AG09309 (cell line): ENCODE data around the gene CENPK.

ENCODE experiments used
- DNase-seq: peaks from one replicate; pipeline ENCODE4 v3.0.0-alpha.2; 2010; ENCODE audit warnings: low read depth
- H3K4me3 ChIP-seq: 2 replicates; pipeline ENCODE4 v1.5.1; 2011; ENCODE audit warnings: mild to moderate bottlenecking, low read depth, low read length, moderate library complexity; ENCODE audit not compliant: control insufficient read depth
- CTCF ChIP-seq: IDR thresholded peaks from 2 replicates; pipeline ENCODE4 v1.5.1; 2011; ENCODE audit warnings: mild to moderate bottlenecking, low read depth, low read length, inconsistent platforms; ENCODE audit not compliant: insufficient read depth, control insufficient read depth; ENCODE audit errors: missing control alignments

Gene CENPK

GRCh38 chr5:65566505-65566904 lies 3.5 kb upstream of the CENPK start:
- no peak overlapping the region for H3K4me3 ChIP-seq
- DNase-seq: no peak
- TF ChIP-seq CTCF: no peak

GRCh38 chr5:65563777-65564176 lies 809 bp upstream of the CENPK start:
- H3K4me3 ChIP-seq: peak overlapping the region; percentile 86
- no peak for TF ChIP-seq CTCF
- no peak for DNase-seq

GRCh38 chr5:65556718-65557117 lies 6.2 kb downstream of the CENPK start:
- TF ChIP-seq CTCF: no peak
- no peak for DNase-seq
- H3K4me3 ChIP-seq: no peak overlapping the region

GRCh38 chr5:65556181-65556580 lies 6.8 kb downstream of the CENPK start:
- H3K4me3 ChIP-seq: no peak overlapping the region
- TF ChIP-seq CTCF: no peak
- no peak for DNase-seq

- no peak overlapping the region for H3K4me3 ChIP-seq
- DNase-seq: no peak
- no peak for TF ChIP-seq CTCF
These were observed 7.7 kb downstream of the CENPK start for GRCh38 chr5:65555287-65555686.

GRCh38 chr5:65553941-65554340 lies 9.0 kb downstream of the CENPK start:
- no peak for TF ChIP-seq CTCF
- H3K4me3 ChIP-seq: no peak overlapping the region
- no peak for DNase-seq

GRCh38 chr5:65548281-65548680 lies 14.7 kb downstream of the CENPK start:
- no peak overlapping the region for H3K4me3 ChIP-seq
- DNase-seq: no peak
- no peak for TF ChIP-seq CTCF
